ENCODE measurements around the gene ADAD1. TPM values are rescaled to one million over a fixed set of nuclear protein-coding genes. Genes with fewer than 3 reads are reported as not detected.
A peak's percentile ranks its signal among the peaks of the same experiment; 100 is the strongest.

Gene ADAD1
- total RNA-seq, 2 experiments from 2014 or later: not detected

- CTCF ChIA-PET: no interaction called here
- no peak overlapping the region for H3K27ac Mint-ChIP-seq
- no peaks in the 10 kb centered on the region for H3K9me3 Mint-ChIP-seq (ENCODE audit: insufficient read depth)
- DNase-seq (no peak), ATAC-seq (no peak)
- POLR2A ChIA-PET: no interaction called here
- no peaks in the 10 kb centered on the region for H3K36me3 Mint-ChIP-seq (ENCODE audit: low read depth)
- H3K4me1 Mint-ChIP-seq (ENCODE audit: low read depth): no peaks in the 10 kb centered on the region
- no peak overlapping the region for H3K4me3 Mint-ChIP-seq
- H3K27me3 Mint-ChIP-seq (ENCODE audit: low read depth): peaks cover 6% of the 10 kb centered on the region
Measured at GRCh38 chr4:122379239-122379638, 428 bp downstream of the ADAD1 start.

- no peak for ATAC-seq
- Mint-ChIP-seq H3K4me3 (no peak overlapping the region), H3K27ac (no peak overlapping the region), H3K9me3 (ENCODE audit: insufficient read depth) (peaks cover 3% of the 10 kb centered on the region), H3K4me1 (ENCODE audit: low read depth) (no peaks in the 10 kb centered on the region), H3K27me3 (ENCODE audit: low read depth) (no peaks in the 10 kb centered on the region), H3K36me3 (ENCODE audit: low read depth) (no peaks in the 10 kb centered on the region)
- POLR2A ChIA-PET: no interaction called here
- CTCF ChIA-PET: no interaction called here
- no peak for DNase-seq
Measured at GRCh38 chr4:122383341-122383740, 4.5 kb downstream of the ADAD1 start.

GRCh38 chr4:122384245-122384644 lies 5.4 kb downstream of the ADAD1 start:
- ChIA-PET CTCF (no interaction called here), POLR2A (no interaction called here)
- H3K27me3 Mint-ChIP-seq (ENCODE audit: low read depth): no peaks in the 10 kb centered on the region
- H3K4me1 Mint-ChIP-seq (ENCODE audit: low read depth): no peaks in the 10 kb centered on the region
- no peak for DNase-seq
- peaks cover 12% of the 10 kb centered on the region for H3K9me3 Mint-ChIP-seq (ENCODE audit: insufficient read depth)
- ATAC-seq: no peak
- H3K36me3 Mint-ChIP-seq (ENCODE audit: low read depth): no peaks in the 10 kb centered on the region
- no peak overlapping the region for H3K4me3 Mint-ChIP-seq
- no peak overlapping the region for H3K27ac Mint-ChIP-seq

- Mint-ChIP-seq H3K27ac (no peak overlapping the region), H3K4me1 (ENCODE audit: low read depth) (no peaks in the 10 kb centered on the region), H3K4me3 (no peak overlapping the region), H3K36me3 (ENCODE audit: low read depth) (no peaks in the 10 kb centered on the region), H3K9me3 (ENCODE audit: insufficient read depth) (peaks cover 10% of the 10 kb centered on the region), H3K27me3 (ENCODE audit: low read depth) (peaks cover 12% of the 10 kb centered on the region)
- CTCF ChIA-PET: no interaction called here
- DNase-seq (no peak), ATAC-seq (no peak)
- POLR2A ChIA-PET: no interaction called here
Measured at GRCh38 chr4:122393276-122393675, 14.5 kb downstream of the ADAD1 start.

- no peaks in the 10 kb centered on the region for H3K9me3 Mint-ChIP-seq (ENCODE audit: insufficient read depth)
- H3K4me1 Mint-ChIP-seq (ENCODE audit: low read depth): no peaks in the 10 kb centered on the region
- no peak overlapping the region for H3K27ac Mint-ChIP-seq
- no peak overlapping the region for H3K4me3 Mint-ChIP-seq
- no peak for DNase-seq
- ChIA-PET POLR2A (no interaction called here), CTCF (no interaction called here)
- no peaks in the 10 kb centered on the region for H3K36me3 Mint-ChIP-seq (ENCODE audit: low read depth)
- H3K27me3 Mint-ChIP-seq (ENCODE audit: low read depth): peaks cover 16% of the 10 kb centered on the region
- ATAC-seq: no peak
Measured at GRCh38 chr4:122403861-122404260, 25.1 kb downstream of the ADAD1 start.

- no peaks in the 10 kb centered on the region for H3K36me3 Mint-ChIP-seq (ENCODE audit: low read depth)
- CTCF ChIA-PET: interaction anchor here (0.7 kb wide), 1 partner anchor 23 kb away, joined by 3 read pairs; no protein-coding TSS in a partner anchor
- POLR2A ChIA-PET: no interaction called here
- peaks cover 4% of the 10 kb centered on the region for H3K27me3 Mint-ChIP-seq (ENCODE audit: low read depth)
- no peaks in the 10 kb centered on the region for H3K4me1 Mint-ChIP-seq (ENCODE audit: low read depth)
- no peaks in the 10 kb centered on the region for H3K9me3 Mint-ChIP-seq (ENCODE audit: insufficient read depth)
- H3K27ac Mint-ChIP-seq: no peak overlapping the region
- no peak overlapping the region for H3K4me3 Mint-ChIP-seq
- DNase-seq: no peak
- no peak for ATAC-seq
Measured at GRCh38 chr4:122412547-122412946, 33.7 kb downstream of the ADAD1 start.

- no peaks in the 10 kb centered on the region for H3K9me3 Mint-ChIP-seq (ENCODE audit: insufficient read depth)
- H3K27me3 Mint-ChIP-seq (ENCODE audit: low read depth): peaks cover 11% of the 10 kb centered on the region
- no peak for ATAC-seq
- ChIA-PET CTCF (no interaction called here), POLR2A (no interaction called here)
- no peaks in the 10 kb centered on the region for H3K36me3 Mint-ChIP-seq (ENCODE audit: low read depth)
- no peak for DNase-seq
- no peaks in the 10 kb centered on the region for H3K4me1 Mint-ChIP-seq (ENCODE audit: low read depth)
- no peak overlapping the region for H3K4me3 Mint-ChIP-seq
- H3K27ac Mint-ChIP-seq: no peak overlapping the region
Measured at GRCh38 chr4:122423246-122423645, 44.4 kb downstream of the ADAD1 start.

- Mint-ChIP-seq H3K4me1 (ENCODE audit: low read depth) (peaks cover 8% of the 10 kb centered on the region), H3K27ac (no peak overlapping the region), H3K9me3 (ENCODE audit: insufficient read depth) (no peaks in the 10 kb centered on the region), H3K4me3 (no peak overlapping the region), H3K27me3 (ENCODE audit: low read depth) (peaks cover 4% of the 10 kb centered on the region), H3K36me3 (ENCODE audit: low read depth) (no peaks in the 10 kb centered on the region)
- CTCF ChIA-PET: no interaction called here
- DNase-seq: no peak
- POLR2A ChIA-PET: no interaction called here
- ATAC-seq: no peak
Measured at GRCh38 chr4:122431351-122431750, 52.5 kb downstream of the ADAD1 start.

- Mint-ChIP-seq H3K27me3 (ENCODE audit: low read depth) (no peaks in the 10 kb centered on the region), H3K4me3 (no peak overlapping the region), H3K27ac (no peak overlapping the region), H3K9me3 (ENCODE audit: insufficient read depth) (no peaks in the 10 kb centered on the region), H3K36me3 (ENCODE audit: low read depth) (no peaks in the 10 kb centered on the region), H3K4me1 (ENCODE audit: low read depth) (peaks cover 8% of the 10 kb centered on the region)
- no peak for DNase-seq
- ATAC-seq: no peak
- ChIA-PET POLR2A (no interaction called here), CTCF (no interaction called here)
Measured at GRCh38 chr4:122434285-122434684, 55.5 kb downstream of the ADAD1 start.

GRCh38 chr4:122450847-122451246 lies 72.0 kb downstream of the ADAD1 start:
- POLR2A ChIA-PET: no interaction called here
- H3K27ac Mint-ChIP-seq: no peak overlapping the region
- DNase-seq: peak; percentile 26

GRCh38 chr4:122453384-122453995 lies 74.7 kb downstream of the ADAD1 start:
- H3K4me3 Mint-ChIP-seq: no peak overlapping the region
- no peak overlapping the region for H3K27ac Mint-ChIP-seq
- ChIA-PET CTCF (interaction anchor here (1.2 kb wide), 1 partner anchor 124 kb away, joined by 4 read pairs; no protein-coding TSS in a partner anchor), POLR2A (interaction anchor here (0.6 kb wide), 1 partner anchor 140 kb away, joined by 3 read pairs; no protein-coding TSS in a partner anchor)
- H3K36me3 Mint-ChIP-seq (ENCODE audit: low read depth): no peaks in the 10 kb centered on the region
- H3K27me3 Mint-ChIP-seq (ENCODE audit: low read depth): peaks cover 3% of the 10 kb centered on the region
- no peaks in the 10 kb centered on the region for H3K9me3 Mint-ChIP-seq (ENCODE audit: insufficient read depth)
- peaks cover 41% of the 10 kb centered on the region for H3K4me1 Mint-ChIP-seq (ENCODE audit: low read depth)
- no peak for ATAC-seq
- no peak for DNase-seq

More at GRCh38 chr4:122450847-122451246, 72.0 kb downstream of the ADAD1 start:
- CTCF ChIA-PET: no interaction called here
- Mint-ChIP-seq H3K27me3 (ENCODE audit: low read depth) (peaks cover 6% of the 10 kb centered on the region), H3K4me1 (ENCODE audit: low read depth) (peaks cover 17% of the 10 kb centered on the region), H3K9me3 (ENCODE audit: insufficient read depth) (no peaks in the 10 kb centered on the region), H3K4me3 (no peak overlapping the region), H3K36me3 (ENCODE audit: low read depth) (no peaks in the 10 kb centered on the region)
- ATAC-seq: peak; percentile 61

GRCh38 chr4:122456231-122457116 lies 77.7 kb downstream of the ADAD1 start, which contains the start of gene IL2:
Gene IL2, minus strand, starts transcription at chr4:122456725. Its CDS starts 285 bp downstream, at chr4:122456440.
- no peaks in the 10 kb centered on the region for H3K9me3 Mint-ChIP-seq (ENCODE audit: insufficient read depth)
- ATAC-seq (peak; percentile 69), DNase-seq (peak; percentile 48)
- peak within 1 kb of the TSS; percentile 45 for H3K4me3 Mint-ChIP-seq
- peak within 1 kb of the TSS; percentile 60 for H3K27ac Mint-ChIP-seq
- H3K27me3 Mint-ChIP-seq (ENCODE audit: low read depth): no peaks in the 10 kb centered on the region
- H3K4me1 Mint-ChIP-seq (ENCODE audit: low read depth): peaks cover 49% of the 10 kb centered on the region
- CTCF ChIA-PET: interaction anchor here (0.6 to 4.9 kb wide), 3 partner anchors 116 to 261 kb away, joined by 3 to 32 read pairs (median 3); no protein-coding TSS in a partner anchor
- H3K36me3 Mint-ChIP-seq (ENCODE audit: low read depth): no peaks in the 10 kb centered on the region
- POLR2A ChIA-PET: interaction anchor here (0.6 kb wide), 1 partner anchor 1155 kb away, joined by 3 read pairs; no protein-coding TSS in a partner anchor

Measured in activated CD8-positive, alpha-beta T cell treated with anti-CD3 and anti-CD28 coated beads, Interleukin-2, amount 10 ng/mL, durations not matched to agents 7 days and 5 days (primary cell).